Right lobe of liver (tissue), 4 donors: Measurements from ENCODE around the gene CYP46A1.

Experiments used
- POLR2A ChIP-seq: fragments of 450-650 bp; IDR thresholded peaks from one replicate; pipeline ENCODE4 v1.6.1; 2017; ENCODE audit warnings: antibody characterized with exemption, mild to moderate bottlenecking
- TF ChIP-seq, protein P1 (sequence below), 4 donors: fragments of 200-600 bp in 3 of 4; fragments of 450-650 bp in 1 of 4; IDR thresholded peaks; one replicate each; pipeline versions ENCODE4 v1.5.1 to v1.8.0; 2016 to 2022; ENCODE audit warnings: antibody characterized with exemption in 4 of 4, mild to moderate bottlenecking in 2 of 4
- donor health status: DM: no; HTN: no; CAD: no.
- donor health status: DM: no; HTN: no; CAD: no.
- donor health status: DM: no; HTN: yes; CAD: no.

DNA sequence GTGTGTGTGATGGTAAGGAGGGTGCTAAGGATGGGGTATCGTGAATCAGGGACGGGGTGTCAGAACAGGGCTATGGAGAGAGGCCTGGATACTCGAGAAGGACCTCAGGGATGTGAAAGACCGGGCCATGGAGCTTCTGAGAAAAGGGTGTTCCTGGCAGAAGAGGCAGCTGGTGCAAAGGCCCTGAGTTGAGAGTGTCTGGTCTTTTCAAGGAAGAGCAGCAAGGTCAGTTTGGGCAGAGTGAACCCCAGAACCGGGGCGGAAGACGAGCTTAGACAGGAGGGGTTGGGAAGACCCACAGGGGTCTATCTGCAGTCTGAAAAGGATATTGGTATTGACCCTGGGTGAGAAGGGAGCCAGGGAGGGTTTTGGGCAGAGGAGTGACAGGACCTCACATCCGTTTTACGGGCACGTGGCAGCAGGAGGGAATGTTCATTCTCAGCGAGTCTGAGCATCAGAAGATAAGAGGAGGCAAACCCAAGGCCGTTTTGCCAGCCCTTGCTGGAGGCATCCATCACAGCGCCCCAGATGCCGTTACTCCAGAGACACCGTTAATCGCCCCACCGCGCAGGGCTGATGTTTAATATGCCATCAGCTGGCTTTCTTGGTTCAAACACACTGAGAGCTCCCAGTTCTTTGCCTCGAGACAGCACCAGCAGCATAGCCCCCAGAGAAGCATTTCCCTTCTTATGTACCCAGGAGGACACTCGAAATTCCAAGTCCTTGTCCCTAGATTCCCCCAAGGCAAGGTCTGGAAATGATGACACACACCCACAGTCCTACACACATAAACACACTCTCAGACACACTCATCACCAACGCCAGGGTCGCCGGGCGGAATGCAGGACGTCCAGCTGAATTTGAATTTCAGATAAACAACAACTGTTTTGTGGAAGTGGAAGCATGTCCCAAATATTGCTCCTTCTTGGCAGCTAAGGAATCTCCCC lies 67.7 kb downstream of the CYP46A1 start:
- TF ChIP-seq, protein P1, sequence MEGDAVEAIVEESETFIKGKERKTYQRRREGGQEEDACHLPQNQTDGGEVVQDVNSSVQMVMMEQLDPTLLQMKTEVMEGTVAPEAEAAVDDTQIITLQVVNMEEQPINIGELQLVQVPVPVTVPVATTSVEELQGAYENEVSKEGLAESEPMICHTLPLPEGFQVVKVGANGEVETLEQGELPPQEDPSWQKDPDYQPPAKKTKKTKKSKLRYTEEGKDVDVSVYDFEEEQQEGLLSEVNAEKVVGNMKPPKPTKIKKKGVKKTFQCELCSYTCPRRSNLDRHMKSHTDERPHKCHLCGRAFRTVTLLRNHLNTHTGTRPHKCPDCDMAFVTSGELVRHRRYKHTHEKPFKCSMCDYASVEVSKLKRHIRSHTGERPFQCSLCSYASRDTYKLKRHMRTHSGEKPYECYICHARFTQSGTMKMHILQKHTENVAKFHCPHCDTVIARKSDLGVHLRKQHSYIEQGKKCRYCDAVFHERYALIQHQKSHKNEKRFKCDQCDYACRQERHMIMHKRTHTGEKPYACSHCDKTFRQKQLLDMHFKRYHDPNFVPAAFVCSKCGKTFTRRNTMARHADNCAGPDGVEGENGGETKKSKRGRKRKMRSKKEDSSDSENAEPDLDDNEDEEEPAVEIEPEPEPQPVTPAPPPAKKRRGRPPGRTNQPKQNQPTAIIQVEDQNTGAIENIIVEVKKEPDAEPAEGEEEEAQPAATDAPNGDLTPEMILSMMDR (IDR thresholded peaks at IDR 0.05), result no peak
- no peak for TF ChIP-seq POLR2A
